AG09319 (cell line): ENCODE results near the gene MEGF11.

Source experiments
- DNase-seq: peaks from one replicate; pipeline ENCODE4 v3.0.0-alpha.2; 2010; ENCODE audit warnings: low read depth; ENCODE audit errors: extremely low read depth
- TF ChIP-seq, protein P1 (sequence below): IDR thresholded peaks from 2 replicates; pipeline ENCODE4 v1.5.1; 2011; ENCODE audit warnings: low read depth, mild to moderate bottlenecking, inconsistent platforms, low read length, moderate library complexity

The MEGF11 gene

DNA sequence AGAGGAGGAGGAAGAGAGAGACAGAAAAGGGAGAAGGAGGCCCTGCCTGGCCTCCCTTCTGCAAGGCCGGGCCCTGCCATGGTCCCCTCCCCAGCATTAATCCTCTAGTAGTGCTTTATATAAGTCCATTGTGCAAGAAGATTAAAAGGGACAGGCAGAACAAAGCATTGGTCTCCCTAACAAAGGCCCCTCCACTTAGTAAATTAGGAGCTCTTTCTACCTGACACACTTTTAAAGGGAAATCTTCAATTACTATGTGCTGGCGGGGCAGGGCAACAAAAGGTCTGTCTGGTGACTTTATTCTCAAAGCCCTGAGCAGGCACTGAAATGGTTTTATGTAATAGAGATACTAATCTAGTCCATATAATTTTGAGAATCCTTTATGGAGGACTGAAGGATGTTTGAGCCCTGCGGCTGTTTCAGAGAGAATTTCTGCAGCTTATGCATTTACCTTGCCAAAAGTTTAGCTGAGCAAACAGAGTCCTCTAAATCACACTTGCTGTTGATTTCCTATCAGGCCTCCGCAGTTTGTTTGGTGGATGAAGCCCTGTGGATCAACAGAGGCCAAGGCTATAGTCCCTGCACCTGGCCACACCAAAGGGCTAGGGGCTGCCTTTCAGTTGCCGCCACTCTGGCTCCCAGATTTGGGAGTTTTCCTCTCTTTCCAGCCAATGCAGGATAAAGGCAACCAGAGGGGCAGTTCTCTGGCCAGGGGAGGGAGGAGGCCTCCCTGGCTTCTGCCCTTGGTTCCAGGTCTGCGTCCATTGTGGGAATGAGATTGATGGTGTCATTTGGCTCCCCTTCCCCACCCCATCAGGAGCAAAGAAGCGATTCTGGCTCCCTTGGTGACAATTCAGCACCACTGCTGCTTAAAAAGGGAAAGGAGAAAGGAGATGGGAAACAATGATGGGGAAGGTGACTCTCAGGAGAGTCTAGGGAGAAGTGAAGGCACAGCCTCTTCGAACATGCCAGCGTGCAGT, 148.0 kb downstream of the MEGF11 start:
- DNase-seq, result no peak
- TF ChIP-seq, protein P1, sequence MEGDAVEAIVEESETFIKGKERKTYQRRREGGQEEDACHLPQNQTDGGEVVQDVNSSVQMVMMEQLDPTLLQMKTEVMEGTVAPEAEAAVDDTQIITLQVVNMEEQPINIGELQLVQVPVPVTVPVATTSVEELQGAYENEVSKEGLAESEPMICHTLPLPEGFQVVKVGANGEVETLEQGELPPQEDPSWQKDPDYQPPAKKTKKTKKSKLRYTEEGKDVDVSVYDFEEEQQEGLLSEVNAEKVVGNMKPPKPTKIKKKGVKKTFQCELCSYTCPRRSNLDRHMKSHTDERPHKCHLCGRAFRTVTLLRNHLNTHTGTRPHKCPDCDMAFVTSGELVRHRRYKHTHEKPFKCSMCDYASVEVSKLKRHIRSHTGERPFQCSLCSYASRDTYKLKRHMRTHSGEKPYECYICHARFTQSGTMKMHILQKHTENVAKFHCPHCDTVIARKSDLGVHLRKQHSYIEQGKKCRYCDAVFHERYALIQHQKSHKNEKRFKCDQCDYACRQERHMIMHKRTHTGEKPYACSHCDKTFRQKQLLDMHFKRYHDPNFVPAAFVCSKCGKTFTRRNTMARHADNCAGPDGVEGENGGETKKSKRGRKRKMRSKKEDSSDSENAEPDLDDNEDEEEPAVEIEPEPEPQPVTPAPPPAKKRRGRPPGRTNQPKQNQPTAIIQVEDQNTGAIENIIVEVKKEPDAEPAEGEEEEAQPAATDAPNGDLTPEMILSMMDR, result no peak

DNA sequence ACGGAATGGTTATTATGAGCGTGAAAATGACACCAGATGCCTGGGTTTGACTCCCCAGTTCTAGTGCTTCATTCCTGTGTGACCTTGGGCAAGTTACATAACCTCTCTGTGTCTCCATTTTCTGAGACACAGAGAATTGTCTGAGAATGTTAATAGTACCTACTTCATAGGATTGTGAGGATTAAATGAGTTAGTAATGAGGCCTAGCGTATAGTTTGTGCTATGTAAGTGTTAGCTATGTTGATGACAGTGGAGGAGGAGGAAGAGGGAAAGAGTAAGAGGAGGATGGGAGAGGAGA, 150.3 kb downstream of the MEGF11 start:
- DNase-seq, result no peak
- TF ChIP-seq, protein P1, result no peak

DNA sequence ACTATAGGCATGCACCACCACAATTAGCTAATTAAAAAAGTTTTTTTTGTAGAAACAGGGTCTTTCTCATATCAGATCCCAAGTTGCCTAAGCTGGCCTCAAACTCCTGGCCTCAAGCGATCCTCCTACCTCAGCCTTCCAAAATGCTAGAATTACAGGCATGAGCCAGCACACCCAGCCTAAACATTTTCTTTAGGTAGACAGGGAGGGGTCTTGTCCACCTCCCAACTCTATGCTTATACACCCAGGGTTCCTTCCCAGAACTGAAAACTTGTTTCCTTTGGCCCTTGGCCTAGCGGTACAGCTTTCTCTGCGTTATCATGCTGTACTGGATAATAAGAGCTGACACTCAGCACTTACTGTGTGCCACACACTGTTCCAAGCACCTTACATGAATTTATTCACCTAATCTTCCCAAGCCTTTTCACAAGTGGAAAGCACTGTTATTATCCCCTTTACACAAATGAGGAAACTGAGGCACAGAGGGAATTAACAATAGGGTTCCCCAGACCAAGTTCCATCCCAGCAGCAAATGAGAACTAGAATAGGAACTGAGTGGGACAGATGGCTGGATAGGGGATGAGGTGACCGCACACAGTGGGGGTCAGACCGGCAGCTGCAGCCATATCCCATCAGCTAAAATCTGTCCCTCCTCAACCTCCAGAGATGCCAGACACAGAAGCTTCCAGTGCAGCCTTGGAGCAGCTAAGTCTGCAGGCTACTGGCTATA, 150.8 kb downstream of the MEGF11 start:
- no peak for DNase-seq
- TF ChIP-seq, protein P1, result no peak

DNA sequence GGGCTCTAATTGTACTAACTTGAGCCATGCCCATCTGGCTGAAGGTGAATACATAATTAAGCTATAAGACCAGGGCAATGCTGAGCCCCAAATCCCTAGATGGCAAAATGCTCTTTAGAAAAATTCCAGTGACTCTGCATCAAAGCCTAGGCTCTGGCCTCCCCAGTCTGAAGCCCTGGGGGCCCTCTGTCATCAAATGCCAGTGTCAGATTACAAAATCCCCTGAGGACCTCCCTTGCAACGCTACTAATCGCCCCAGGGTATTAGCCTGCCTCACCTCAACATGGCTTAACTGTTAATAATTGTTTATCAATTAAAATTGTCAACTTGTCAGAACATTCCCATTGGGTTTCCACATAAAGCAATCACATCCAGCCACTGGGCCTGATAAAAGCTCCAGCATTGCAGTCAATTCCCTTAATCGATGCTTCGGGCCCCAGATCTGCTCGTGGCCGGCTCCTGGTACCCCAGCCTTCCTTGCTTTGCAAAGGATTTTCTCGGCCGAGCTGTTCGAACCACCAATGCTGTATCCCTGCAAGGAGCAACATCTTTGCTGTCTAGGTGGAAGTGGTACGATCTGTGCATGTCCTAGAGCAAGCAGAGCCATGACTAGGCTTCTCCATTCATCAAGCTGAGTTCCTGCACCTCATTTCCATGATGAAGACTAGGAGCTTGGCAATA, 151.7 kb downstream of the MEGF11 start:
- DNase-seq, result no peak

DNA sequence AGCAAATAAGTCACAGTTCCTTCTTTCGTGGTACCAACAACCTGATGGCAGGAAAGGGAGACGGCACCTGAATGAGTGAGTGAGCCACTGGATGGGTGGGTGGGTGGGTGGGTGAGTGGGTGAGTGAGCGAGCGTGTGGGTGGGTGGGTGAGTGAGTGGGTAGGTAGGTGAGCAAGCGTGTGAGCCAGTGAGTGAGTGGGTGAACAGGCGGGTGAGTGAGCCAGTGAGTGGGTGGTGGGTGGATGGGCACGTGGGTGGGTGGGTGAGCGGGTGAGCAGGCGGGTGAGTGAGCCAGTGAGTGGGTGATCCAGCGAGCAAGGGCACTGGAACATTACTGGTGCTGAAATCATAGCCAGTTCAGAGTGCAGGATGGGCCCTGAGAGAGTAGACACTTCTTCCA, 152.8 kb downstream of the MEGF11 start:
- TF ChIP-seq, protein P1, result no peak
- no peak for DNase-seq

More for the DNA sequence above, 151.7 kb downstream of the MEGF11 start:
- TF ChIP-seq, protein P1, result no peak

DNA sequence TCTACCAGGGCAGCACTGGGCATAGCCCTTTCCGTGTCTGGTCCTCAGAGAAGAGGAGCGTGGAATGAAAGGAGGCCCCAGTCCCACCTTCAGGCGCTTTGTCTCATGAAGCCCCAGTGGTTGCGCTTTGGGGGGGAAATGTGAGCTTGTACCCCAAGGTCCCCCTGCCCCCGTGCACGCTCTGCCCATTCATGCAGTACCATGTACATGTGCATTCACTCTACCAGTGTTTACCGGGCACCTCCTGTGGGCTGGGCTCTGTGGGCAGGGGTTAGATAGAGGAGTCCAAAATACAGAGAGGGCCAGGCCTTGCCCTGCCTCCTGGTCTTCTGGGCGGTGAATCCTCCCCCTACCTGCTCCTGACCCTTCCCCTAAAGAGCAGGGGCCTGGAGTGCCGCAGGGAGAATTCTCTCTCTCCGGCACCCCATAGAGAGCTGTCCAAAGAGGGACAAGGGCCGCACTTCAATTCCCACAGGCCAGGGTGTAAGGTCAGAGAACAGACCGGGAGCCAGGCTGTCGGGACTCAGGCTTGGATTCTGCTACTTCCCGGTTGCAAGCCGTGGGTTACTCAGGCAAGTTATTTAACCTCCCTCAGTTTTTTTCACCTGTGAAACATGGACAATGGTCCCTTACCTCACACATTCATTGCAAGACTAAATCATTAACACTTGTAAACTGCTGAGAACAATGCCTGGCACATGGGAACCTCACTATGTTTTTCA, 153.4 kb downstream of the MEGF11 start:
- TF ChIP-seq, protein P1, result no peak
- no peak for DNase-seq
